ENCODE data around the gene LARGE2. TPM values are rescaled to one million over a fixed set of nuclear protein-coding genes. Genes with fewer than 3 reads are reported as not detected.
A peak's percentile ranks its signal among the peaks of the same experiment; 100 is the strongest.

LARGE2 gene
- total and polyA plus RNA-seq, 4 donors = 0.19 to 2.0 (median 0.66) TPM

DNA sequence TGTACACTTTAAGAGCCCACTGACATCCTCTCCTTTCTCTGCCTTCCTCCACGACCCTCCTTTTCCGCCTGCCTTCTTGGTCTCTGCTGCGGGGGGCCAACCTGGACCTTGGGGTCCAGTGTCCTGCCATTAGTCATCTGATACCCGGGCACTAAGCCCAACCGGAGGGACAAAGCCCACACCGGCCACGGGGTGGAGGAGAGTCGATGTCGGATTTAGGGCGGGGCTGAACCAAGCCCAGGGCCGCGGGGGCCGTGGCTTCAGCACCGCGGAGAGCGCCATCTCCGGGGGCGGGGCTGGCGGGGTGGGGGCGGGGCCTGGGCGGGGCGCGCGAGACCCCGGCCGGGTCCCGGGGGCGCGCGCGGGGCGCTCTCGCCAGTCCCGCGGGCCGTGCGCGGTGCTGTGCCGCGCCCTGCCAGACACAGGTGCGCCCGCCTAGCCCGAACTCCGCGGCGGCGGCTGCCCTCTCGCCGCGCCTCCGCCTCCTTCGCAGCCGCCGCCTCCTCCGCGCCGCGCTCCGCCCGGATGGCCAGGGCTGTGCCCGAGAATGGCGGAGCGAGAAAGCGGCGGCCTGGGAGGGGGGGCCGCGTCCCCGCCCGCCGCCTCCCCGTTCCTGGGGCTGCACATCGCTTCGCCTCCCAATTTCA is 37.1 kb upstream of the LARGE2 start, which contains the start of gene MAPK8IP1:
TSS of gene MAPK8IP1 (plus strand) at position 378 of the 647 bp plus-strand sequence. CDS start at position 548, 170 bp downstream.
- H3K36me3 ChIP-seq (ENCODE audit: control insufficient read depth, insufficient read depth, low read length) = peaks cover 33% of the 10 kb centered on the region
- H3K27ac ChIP-seq (ENCODE audit: low read depth, low read length) = no peak within 1 kb of the TSS
- peak in 2 of 6 donors; percentile 79 to 87 for DNase-seq (ENCODE audit: low read depth in 4 of 6, low spot score in 6 of 6)
- H3K9me3 ChIP-seq (ENCODE audit: control insufficient read depth, insufficient read depth, low read length) = no peaks in the 10 kb centered on the region
- H3K4me1 ChIP-seq (ENCODE audit: control insufficient read depth, insufficient read depth, low read length) = peaks cover 47% of the 10 kb centered on the region
- H3K4me3 ChIP-seq (ENCODE audit: low read depth, low read length) = peak within 1 kb of the TSS; percentile 51
- under 1% methylated on average over 73 of the region's 73 CpGs for WGBS (ENCODE audit: insufficient coverage)
- H3K27me3 ChIP-seq (ENCODE audit: control insufficient read depth, insufficient read depth, low read length) = no peaks in the 10 kb centered on the region

GRCh38 chr11:45885921-45886721 is 36.3 kb upstream of the LARGE2 start:
- H3K4me1 ChIP-seq (ENCODE audit: control insufficient read depth, insufficient read depth, low read length) = peaks cover 45% of the 10 kb centered on the region
- no peaks in the 10 kb centered on the region for H3K9me3 ChIP-seq (ENCODE audit: control insufficient read depth, insufficient read depth, low read length)
- peak in 1 of 6 donors; percentile 58 for DNase-seq (ENCODE audit: low read depth in 4 of 6, low spot score in 6 of 6)
- H3K36me3 ChIP-seq (ENCODE audit: control insufficient read depth, insufficient read depth, low read length) = peaks cover 26% of the 10 kb centered on the region
- H3K27me3 ChIP-seq (ENCODE audit: control insufficient read depth, insufficient read depth, low read length) = no peaks in the 10 kb centered on the region
- WGBS (ENCODE audit: insufficient coverage) = 3% methylated on average over 35 of the region's 43 CpGs
- peak overlapping the region; percentile 51 for H3K4me3 ChIP-seq (ENCODE audit: low read depth, low read length)
- no peak overlapping the region for H3K27ac ChIP-seq (ENCODE audit: low read depth, low read length)

DNA sequence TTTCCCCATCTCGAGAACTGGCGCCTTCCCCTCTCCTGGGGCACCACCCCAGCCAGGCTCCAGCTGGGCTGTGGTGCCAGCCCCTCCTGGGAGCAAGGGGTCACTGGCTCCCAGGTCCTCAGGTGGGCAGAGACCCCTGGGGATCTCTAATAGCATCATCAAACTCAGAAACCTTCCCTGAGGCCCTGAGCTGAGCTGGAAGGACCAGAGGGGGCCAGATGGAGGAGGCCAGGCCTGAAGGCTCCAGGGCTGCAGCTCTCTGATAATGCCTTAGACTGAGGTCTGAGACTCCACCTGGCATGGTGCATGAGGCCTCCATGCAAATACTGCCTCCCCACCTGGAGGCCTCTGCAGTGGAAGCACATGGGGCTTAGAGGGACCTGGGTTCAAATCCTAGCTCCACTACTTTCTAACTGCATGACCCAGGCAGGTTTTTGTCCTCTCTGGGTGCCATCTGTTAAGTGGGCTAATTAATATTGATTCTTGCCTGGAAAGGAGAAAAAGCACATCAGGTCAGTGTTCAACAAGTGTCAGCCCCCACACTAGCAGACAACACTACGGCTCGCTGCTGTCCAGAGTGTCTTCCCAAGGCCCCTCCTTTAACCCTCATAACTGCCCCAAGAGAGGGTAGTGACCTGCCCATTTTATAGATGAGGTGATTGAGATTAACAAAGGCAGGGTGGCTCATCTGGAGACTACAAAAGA is 35.5 kb upstream of the LARGE2 start:
- no peak for DNase-seq (ENCODE audit: low read depth in 4 of 6, low spot score in 6 of 6)
- H3K27me3 ChIP-seq (ENCODE audit: control insufficient read depth, insufficient read depth, low read length) = no peaks in the 10 kb centered on the region
- H3K9me3 ChIP-seq (ENCODE audit: control insufficient read depth, insufficient read depth, low read length) = no peaks in the 10 kb centered on the region

GRCh38 chr11:45887587-45887986 is 34.9 kb upstream of the LARGE2 start:
- Histone ChIP-seq H3K27ac (ENCODE audit: low read depth, low read length) (no peak overlapping the region), H3K4me1 (ENCODE audit: control insufficient read depth, insufficient read depth, low read length) (peaks cover 35% of the 10 kb centered on the region), H3K27me3 (ENCODE audit: control insufficient read depth, insufficient read depth, low read length) (no peaks in the 10 kb centered on the region), H3K9me3 (ENCODE audit: control insufficient read depth, insufficient read depth, low read length) (no peaks in the 10 kb centered on the region), H3K36me3 (ENCODE audit: control insufficient read depth, insufficient read depth, low read length) (peaks cover 18% of the 10 kb centered on the region), H3K4me3 (ENCODE audit: low read depth, low read length) (no peak overlapping the region)
- no peak for DNase-seq (ENCODE audit: low read depth in 4 of 6, low spot score in 6 of 6)
- 65% methylated on average over 10 of the region's 10 CpGs for WGBS (ENCODE audit: insufficient coverage)

More for the DNA sequence above, 35.5 kb upstream of the LARGE2 start:
- Histone ChIP-seq H3K36me3 (ENCODE audit: control insufficient read depth, insufficient read depth, low read length) (peaks cover 22% of the 10 kb centered on the region), H3K4me3 (ENCODE audit: low read depth, low read length) (peak overlapping the region; percentile 51), H3K4me1 (ENCODE audit: control insufficient read depth, insufficient read depth, low read length) (peaks cover 37% of the 10 kb centered on the region), H3K27ac (ENCODE audit: low read depth, low read length) (no peak overlapping the region)
- WGBS (ENCODE audit: insufficient coverage) = 35% methylated on average over 2 of the region's 4 CpGs

DNA sequence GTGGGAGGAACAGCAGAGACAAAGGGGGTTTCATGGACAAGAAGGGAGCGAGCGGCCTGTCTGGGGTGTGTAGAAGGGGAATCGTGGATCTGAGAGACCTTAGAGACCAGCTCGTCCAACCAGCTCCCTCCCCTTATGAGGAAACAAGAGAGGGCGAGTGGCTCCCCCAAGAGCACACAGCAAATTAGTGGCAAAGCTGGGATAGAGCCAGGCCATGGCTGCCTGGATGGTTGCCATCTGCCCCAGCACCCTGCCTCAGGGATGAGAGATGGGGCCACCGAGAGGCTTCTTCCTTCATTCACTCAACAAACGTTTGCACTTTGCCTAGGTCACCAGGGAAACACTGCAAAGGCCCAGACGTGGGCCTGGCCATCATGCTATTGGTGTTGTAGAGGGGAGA is 32.9 kb upstream of the LARGE2 start:
- H3K27me3 ChIP-seq (ENCODE audit: control insufficient read depth, insufficient read depth, low read length) = no peaks in the 10 kb centered on the region
- no peak overlapping the region for H3K27ac ChIP-seq (ENCODE audit: low read depth, low read length)
- peaks cover 12% of the 10 kb centered on the region for H3K36me3 ChIP-seq (ENCODE audit: control insufficient read depth, insufficient read depth, low read length)
- H3K9me3 ChIP-seq (ENCODE audit: control insufficient read depth, insufficient read depth, low read length) = no peaks in the 10 kb centered on the region
- peaks cover 45% of the 10 kb centered on the region for H3K4me1 ChIP-seq (ENCODE audit: control insufficient read depth, insufficient read depth, low read length)
- no peak for DNase-seq (ENCODE audit: low read depth in 4 of 6, low spot score in 6 of 6)
- WGBS (ENCODE audit: insufficient coverage) = 49% methylated on average over 5 of the region's 8 CpGs
- H3K4me3 ChIP-seq (ENCODE audit: low read depth, low read length) = no peak overlapping the region

DNA sequence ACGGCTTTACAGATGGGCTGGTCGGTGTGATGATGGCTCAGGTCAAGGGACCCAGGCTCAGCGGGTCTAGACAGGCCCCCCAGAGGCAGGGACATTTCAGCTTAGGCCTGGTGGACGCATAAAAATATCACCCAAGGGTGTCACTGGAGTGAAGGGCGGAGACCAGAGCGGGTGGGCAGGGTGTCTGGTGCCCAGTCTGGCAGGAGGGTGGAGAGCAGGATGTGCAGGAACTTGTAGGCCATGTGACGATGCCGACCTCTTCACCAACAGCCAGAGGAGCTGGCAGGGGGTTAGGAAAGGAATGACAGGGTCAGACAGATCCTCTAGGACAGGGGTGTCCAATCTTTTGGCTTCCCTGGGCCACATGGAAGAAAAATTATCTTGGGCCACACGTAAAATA is 32.5 kb upstream of the LARGE2 start:
- no peak overlapping the region for H3K27ac ChIP-seq (ENCODE audit: low read depth, low read length)
- H3K36me3 ChIP-seq (ENCODE audit: control insufficient read depth, insufficient read depth, low read length) = peaks cover 14% of the 10 kb centered on the region
- no peak overlapping the region for H3K4me3 ChIP-seq (ENCODE audit: low read depth, low read length)

GRCh38 chr11:45890886-45891550 is 31.4 kb upstream of the LARGE2 start:
- Histone ChIP-seq H3K9me3 (ENCODE audit: control insufficient read depth, insufficient read depth, low read length) (no peaks in the 10 kb centered on the region), H3K27ac (ENCODE audit: low read depth, low read length) (peak overlapping the region; percentile 10), H3K4me3 (ENCODE audit: low read depth, low read length) (no peak overlapping the region), H3K4me1 (ENCODE audit: control insufficient read depth, insufficient read depth, low read length) (peaks cover 44% of the 10 kb centered on the region), H3K36me3 (ENCODE audit: control insufficient read depth, insufficient read depth, low read length) (peaks cover 17% of the 10 kb centered on the region), H3K27me3 (ENCODE audit: control insufficient read depth, insufficient read depth, low read length) (no peaks in the 10 kb centered on the region)
- WGBS (ENCODE audit: insufficient coverage) = 68% methylated on average over 9 of the region's 9 CpGs
- DNase-seq (ENCODE audit: low read depth in 4 of 6, low spot score in 6 of 6) = no peak

More for the DNA sequence above, 32.5 kb upstream of the LARGE2 start:
- Histone ChIP-seq H3K27me3 (ENCODE audit: control insufficient read depth, insufficient read depth, low read length) (no peaks in the 10 kb centered on the region), H3K4me1 (ENCODE audit: control insufficient read depth, insufficient read depth, low read length) (peaks cover 45% of the 10 kb centered on the region), H3K9me3 (ENCODE audit: control insufficient read depth, insufficient read depth, low read length) (no peaks in the 10 kb centered on the region)
- 90% methylated on average over 6 of the region's 9 CpGs for WGBS (ENCODE audit: insufficient coverage)
- DNase-seq (ENCODE audit: low read depth in 4 of 6, low spot score in 6 of 6) = no peak

DNA sequence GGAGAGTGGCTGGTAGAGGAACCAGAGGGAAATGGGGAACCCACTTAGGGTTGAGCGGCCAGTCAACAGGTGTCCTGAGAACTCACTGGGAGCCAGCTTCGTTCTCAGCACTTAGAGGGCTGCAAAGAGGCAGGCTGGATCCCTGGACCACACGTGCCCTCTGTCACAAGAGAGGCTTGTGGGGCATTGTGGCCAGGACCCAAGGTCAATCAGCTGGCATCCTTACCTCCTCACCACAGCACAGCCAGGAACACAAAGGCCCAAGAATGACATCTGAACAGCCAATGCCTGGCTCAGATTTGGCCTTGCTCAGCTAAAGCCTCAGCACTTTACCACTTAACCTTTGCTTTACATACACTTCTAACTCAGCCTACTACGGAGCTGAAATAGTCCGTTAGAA is 29.6 kb upstream of the LARGE2 start:
- H3K9me3 ChIP-seq (ENCODE audit: control insufficient read depth, insufficient read depth, low read length) = no peaks in the 10 kb centered on the region
- DNase-seq (ENCODE audit: low read depth in 4 of 6, low spot score in 6 of 6) = no peak
- H3K4me3 ChIP-seq (ENCODE audit: low read depth, low read length) = no peak overlapping the region
- H3K27me3 ChIP-seq (ENCODE audit: control insufficient read depth, insufficient read depth, low read length) = no peaks in the 10 kb centered on the region
- H3K27ac ChIP-seq (ENCODE audit: low read depth, low read length) = no peak overlapping the region
- H3K36me3 ChIP-seq (ENCODE audit: control insufficient read depth, insufficient read depth, low read length) = peaks cover 22% of the 10 kb centered on the region
- peaks cover 45% of the 10 kb centered on the region for H3K4me1 ChIP-seq (ENCODE audit: control insufficient read depth, insufficient read depth, low read length)
- 70% methylated on average over 4 of the region's 5 CpGs for WGBS (ENCODE audit: insufficient coverage)

- Histone ChIP-seq H3K27me3 (ENCODE audit: control insufficient read depth, insufficient read depth, low read length) (no peaks in the 10 kb centered on the region), H3K4me1 (ENCODE audit: control insufficient read depth, insufficient read depth, low read length) (peaks cover 57% of the 10 kb centered on the region), H3K27ac (ENCODE audit: low read depth, low read length) (no peak overlapping the region), H3K36me3 (ENCODE audit: control insufficient read depth, insufficient read depth, low read length) (peaks cover 31% of the 10 kb centered on the region), H3K4me3 (ENCODE audit: low read depth, low read length) (no peak overlapping the region), H3K9me3 (ENCODE audit: control insufficient read depth, insufficient read depth, low read length) (no peaks in the 10 kb centered on the region)
- no peak for DNase-seq (ENCODE audit: low read depth in 4 of 6, low spot score in 6 of 6)
- WGBS (ENCODE audit: insufficient coverage) = 83% methylated on average over 6 of the region's 6 CpGs
These were observed 27.8 kb upstream of the LARGE2 start for GRCh38 chr11:45894555-45895247.
